WTC11 (cell line): ENCODE results near the gene CSPG4.

Experiments used
- ATF2 ChIP-seq: sonication (generic); formaldehyde crosslinking; IDR thresholded peaks from 2 replicates; pipeline ENCODE4 v1.8.1; 2022; ENCODE audit warnings: low read depth, missing genetic modification reagents, borderline replicate concordance
- JUN ChIP-seq: sonication (generic); formaldehyde crosslinking; IDR thresholded peaks from 2 replicates; pipeline ENCODE4 v1.8.0; 2023; ENCODE audit warnings: mild to moderate bottlenecking, missing genetic modification reagents
- MLX ChIP-seq: sonication (generic); formaldehyde crosslinking; IDR thresholded peaks from 2 replicates; pipeline ENCODE4 v1.8.1; 2023; ENCODE audit warnings: mild to moderate bottlenecking, missing genetic modification reagents, moderate library complexity
- NR1H2 ChIP-seq: sonication (generic); formaldehyde crosslinking; IDR thresholded peaks from 2 replicates; pipeline ENCODE4 v1.9.0; 2021; ENCODE audit warnings: mild to moderate bottlenecking, moderate library complexity, missing genetic modification reagents
- PRDM15 ChIP-seq: sonication (generic); formaldehyde crosslinking; IDR thresholded peaks from 2 replicates; pipeline ENCODE4 v1.8.0; 2022; ENCODE audit warnings: missing genetic modification reagents
- RELA ChIP-seq: sonication (generic); formaldehyde crosslinking; IDR thresholded peaks from 2 replicates; pipeline ENCODE4 v1.8.1; 2022; ENCODE audit warnings: missing genetic modification reagents, mild to moderate bottlenecking, borderline replicate concordance
- SP1 ChIP-seq: sonication (generic); formaldehyde crosslinking; conservative IDR thresholded peaks from 2 replicates; pipeline ENCODE4 v1.8.1; 2022; ENCODE audit warnings: missing genetic modification reagents
- ZNF423 ChIP-seq: fragments of 250-450 bp; sonication (Bioruptor Pico); IDR thresholded peaks from 2 replicates; pipeline ENCODE4 v2.1.2; 2022; ENCODE audit warnings: mild to moderate bottlenecking, moderate library complexity
- TF ChIP-seq, protein P1 (sequence below): fragments of 200-600 bp; IDR thresholded peaks from 2 replicates; pipeline ENCODE4 v1.8.0; 2022; ENCODE audit warnings: antibody characterized with exemption
- TF ChIP-seq, protein P2 (sequence below): sonication (generic); formaldehyde crosslinking; IDR thresholded peaks from 2 replicates; pipeline ENCODE4 v1.8.0; 2023; ENCODE audit warnings: mild to moderate bottlenecking, missing genetic modification reagents
- TF ChIP-seq, protein P3 (sequence below): sonication (generic); formaldehyde crosslinking; conservative IDR thresholded peaks from 2 replicates; pipeline ENCODE4 v1.8.1; 2023; ENCODE audit warnings: mild to moderate bottlenecking, low read depth, missing genetic modification reagents, moderate library complexity

DNA sequence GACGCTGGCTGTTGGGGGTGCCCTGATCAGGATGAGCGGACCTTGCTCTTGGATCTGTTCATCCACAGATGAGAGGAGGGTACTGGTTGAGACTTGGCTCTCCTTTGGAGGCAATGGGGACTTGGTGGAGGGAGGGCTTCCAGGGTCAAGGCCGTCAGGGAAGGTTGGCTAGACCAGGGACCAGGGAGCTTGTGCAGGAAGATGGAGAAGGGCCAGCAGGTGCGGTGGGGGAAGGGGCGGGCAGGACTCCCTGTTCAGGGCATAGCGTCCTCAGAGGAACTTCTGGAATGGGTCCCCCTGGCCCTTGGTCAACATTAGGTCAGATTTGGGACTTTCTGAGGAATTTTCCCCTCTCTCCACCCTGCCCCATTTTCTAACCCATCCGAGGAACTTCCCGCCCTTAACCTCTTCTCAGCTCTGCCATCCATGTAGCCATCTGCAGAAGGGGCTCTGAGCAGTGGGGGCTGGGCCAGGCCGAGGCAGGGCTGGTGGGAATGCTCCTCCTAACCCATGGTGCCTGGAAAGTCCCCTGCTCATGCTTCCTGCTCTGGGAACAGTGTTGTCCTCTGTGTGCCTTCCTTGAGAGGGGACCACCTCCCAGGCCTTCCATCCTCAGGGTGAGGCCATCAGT, 53.4 kb downstream of the CSPG4 start:
- no peak for TF ChIP-seq SP1
- no peak for TF ChIP-seq ATF2 (CRISPR knock-in tag)
- TF ChIP-seq, protein P1, sequence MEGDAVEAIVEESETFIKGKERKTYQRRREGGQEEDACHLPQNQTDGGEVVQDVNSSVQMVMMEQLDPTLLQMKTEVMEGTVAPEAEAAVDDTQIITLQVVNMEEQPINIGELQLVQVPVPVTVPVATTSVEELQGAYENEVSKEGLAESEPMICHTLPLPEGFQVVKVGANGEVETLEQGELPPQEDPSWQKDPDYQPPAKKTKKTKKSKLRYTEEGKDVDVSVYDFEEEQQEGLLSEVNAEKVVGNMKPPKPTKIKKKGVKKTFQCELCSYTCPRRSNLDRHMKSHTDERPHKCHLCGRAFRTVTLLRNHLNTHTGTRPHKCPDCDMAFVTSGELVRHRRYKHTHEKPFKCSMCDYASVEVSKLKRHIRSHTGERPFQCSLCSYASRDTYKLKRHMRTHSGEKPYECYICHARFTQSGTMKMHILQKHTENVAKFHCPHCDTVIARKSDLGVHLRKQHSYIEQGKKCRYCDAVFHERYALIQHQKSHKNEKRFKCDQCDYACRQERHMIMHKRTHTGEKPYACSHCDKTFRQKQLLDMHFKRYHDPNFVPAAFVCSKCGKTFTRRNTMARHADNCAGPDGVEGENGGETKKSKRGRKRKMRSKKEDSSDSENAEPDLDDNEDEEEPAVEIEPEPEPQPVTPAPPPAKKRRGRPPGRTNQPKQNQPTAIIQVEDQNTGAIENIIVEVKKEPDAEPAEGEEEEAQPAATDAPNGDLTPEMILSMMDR, result no peak
- no peak for TF ChIP-seq MLX (CRISPR knock-in tag)
- no peak for TF ChIP-seq RELA (CRISPR knock-in tag)
- TF ChIP-seq ZNF423 (CRISPR knock-in tag), result no peak
- no peak for TF ChIP-seq NR1H2 (CRISPR knock-in tag)
- TF ChIP-seq JUN (CRISPR knock-in tag), result no peak
- TF ChIP-seq, protein P2, sequence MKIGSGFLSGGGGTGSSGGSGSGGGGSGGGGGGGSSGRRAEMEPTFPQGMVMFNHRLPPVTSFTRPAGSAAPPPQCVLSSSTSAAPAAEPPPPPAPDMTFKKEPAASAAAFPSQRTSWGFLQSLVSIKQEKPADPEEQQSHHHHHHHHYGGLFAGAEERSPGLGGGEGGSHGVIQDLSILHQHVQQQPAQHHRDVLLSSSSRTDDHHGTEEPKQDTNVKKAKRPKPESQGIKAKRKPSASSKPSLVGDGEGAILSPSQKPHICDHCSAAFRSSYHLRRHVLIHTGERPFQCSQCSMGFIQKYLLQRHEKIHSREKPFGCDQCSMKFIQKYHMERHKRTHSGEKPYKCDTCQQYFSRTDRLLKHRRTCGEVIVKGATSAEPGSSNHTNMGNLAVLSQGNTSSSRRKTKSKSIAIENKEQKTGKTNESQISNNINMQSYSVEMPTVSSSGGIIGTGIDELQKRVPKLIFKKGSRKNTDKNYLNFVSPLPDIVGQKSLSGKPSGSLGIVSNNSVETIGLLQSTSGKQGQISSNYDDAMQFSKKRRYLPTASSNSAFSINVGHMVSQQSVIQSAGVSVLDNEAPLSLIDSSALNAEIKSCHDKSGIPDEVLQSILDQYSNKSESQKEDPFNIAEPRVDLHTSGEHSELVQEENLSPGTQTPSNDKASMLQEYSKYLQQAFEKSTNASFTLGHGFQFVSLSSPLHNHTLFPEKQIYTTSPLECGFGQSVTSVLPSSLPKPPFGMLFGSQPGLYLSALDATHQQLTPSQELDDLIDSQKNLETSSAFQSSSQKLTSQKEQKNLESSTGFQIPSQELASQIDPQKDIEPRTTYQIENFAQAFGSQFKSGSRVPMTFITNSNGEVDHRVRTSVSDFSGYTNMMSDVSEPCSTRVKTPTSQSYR (CRISPR knock-in tag), result no peak
- TF ChIP-seq, protein P3, sequence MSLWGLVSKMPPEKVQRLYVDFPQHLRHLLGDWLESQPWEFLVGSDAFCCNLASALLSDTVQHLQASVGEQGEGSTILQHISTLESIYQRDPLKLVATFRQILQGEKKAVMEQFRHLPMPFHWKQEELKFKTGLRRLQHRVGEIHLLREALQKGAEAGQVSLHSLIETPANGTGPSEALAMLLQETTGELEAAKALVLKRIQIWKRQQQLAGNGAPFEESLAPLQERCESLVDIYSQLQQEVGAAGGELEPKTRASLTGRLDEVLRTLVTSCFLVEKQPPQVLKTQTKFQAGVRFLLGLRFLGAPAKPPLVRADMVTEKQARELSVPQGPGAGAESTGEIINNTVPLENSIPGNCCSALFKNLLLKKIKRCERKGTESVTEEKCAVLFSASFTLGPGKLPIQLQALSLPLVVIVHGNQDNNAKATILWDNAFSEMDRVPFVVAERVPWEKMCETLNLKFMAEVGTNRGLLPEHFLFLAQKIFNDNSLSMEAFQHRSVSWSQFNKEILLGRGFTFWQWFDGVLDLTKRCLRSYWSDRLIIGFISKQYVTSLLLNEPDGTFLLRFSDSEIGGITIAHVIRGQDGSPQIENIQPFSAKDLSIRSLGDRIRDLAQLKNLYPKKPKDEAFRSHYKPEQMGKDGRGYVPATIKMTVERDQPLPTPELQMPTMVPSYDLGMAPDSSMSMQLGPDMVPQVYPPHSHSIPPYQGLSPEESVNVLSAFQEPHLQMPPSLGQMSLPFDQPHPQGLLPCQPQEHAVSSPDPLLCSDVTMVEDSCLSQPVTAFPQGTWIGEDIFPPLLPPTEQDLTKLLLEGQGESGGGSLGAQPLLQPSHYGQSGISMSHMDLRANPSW, result no peak
- no peak for TF ChIP-seq PRDM15
